ENCODE measurements around the gene CACNG7.

Gene CACNG7

GRCh38 chr19:53957448-53958167 lies 48.5 kb downstream of the CACNG7 start:
- DNase-seq = no peak

- DNase-seq = no peak
Observed at GRCh38 chr19:53958168-53958571, 49.1 kb downstream of the CACNG7 start.

GRCh38 chr19:53958823-53959757 lies 50.0 kb downstream of the CACNG7 start:
- DNase-seq = no peak

- no peak for DNase-seq
Observed at GRCh38 chr19:53960187-53960586, 51.1 kb downstream of the CACNG7 start.

- DNase-seq = no peak
Observed at GRCh38 chr19:53960886-53961285, 51.8 kb downstream of the CACNG7 start.

- DNase-seq = no peak
Observed at GRCh38 chr19:53961523-53962356, 52.7 kb downstream of the CACNG7 start.

- DNase-seq = no peak
Observed at GRCh38 chr19:53962887-53963431, 53.9 kb downstream of the CACNG7 start, which contains the start of gene CACNG8. Gene CACNG8, plus strand, starts transcription at chr19:53962937.

GRCh38 chr19:53965091-53965490 lies 56.0 kb downstream of the CACNG7 start:
- DNase-seq = no peak

GRCh38 chr19:53966931-53967330 lies 57.9 kb downstream of the CACNG7 start:
- DNase-seq = no peak

- no peak for DNase-seq
Observed at GRCh38 chr19:53969366-53969765, 60.3 kb downstream of the CACNG7 start.

- no peak for DNase-seq
Observed at GRCh38 chr19:53971673-53972072, 62.6 kb downstream of the CACNG7 start.

- DNase-seq = peak; percentile 11
Observed at GRCh38 chr19:53977429-53977990, 68.4 kb downstream of the CACNG7 start.

- DNase-seq = no peak
Observed at GRCh38 chr19:53977991-53978731, 69.1 kb downstream of the CACNG7 start.

- no peak for DNase-seq
Observed at GRCh38 chr19:53978975-53979801, 70.1 kb downstream of the CACNG7 start.

- no peak for DNase-seq
Observed at GRCh38 chr19:53980539-53981375, 71.7 kb downstream of the CACNG7 start.

- DNase-seq = no peak
Observed at GRCh38 chr19:53981376-53981951, 72.4 kb downstream of the CACNG7 start.

- no peak for DNase-seq
Observed at GRCh38 chr19:53982001-53982451, 72.9 kb downstream of the CACNG7 start.

GRCh38 chr19:53982611-53983010 lies 73.5 kb downstream of the CACNG7 start:
- DNase-seq = no peak

All from NCI-H2029 (cell line).